GM19025 (cell line): Measurements from ENCODE around the gene RIT2.

Source experiments
- ATAC-seq: cut with Tn5 transposase; IDR thresholded peaks from one replicate; pipeline ENCODE4 v1.9.1; 2021; ENCODE audit warnings: mild to moderate bottlenecking, low read depth, moderate library complexity; ENCODE audit not compliant: unreplicated experiment

Gene RIT2

DNA sequence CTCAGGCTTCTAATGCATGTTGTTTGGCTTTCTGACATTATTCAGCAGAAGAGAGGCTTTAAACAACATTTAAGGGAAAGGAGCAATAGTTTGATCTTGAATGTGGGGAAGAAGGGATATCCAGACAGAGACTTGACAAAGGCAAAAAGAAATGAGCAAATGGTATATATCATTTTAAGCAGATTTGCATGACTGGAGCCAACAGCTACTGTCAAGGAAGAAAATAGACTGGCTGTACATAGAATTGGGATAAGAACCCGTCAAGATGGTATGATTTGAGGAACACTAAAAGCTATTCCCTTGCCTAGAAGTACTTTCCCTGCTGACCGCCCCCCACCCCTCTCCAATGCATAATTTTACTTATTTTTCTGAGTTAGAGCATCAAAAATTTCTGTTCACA lies 174.5 kb downstream of the RIT2 start:
- ATAC-seq: no peak

DNA sequence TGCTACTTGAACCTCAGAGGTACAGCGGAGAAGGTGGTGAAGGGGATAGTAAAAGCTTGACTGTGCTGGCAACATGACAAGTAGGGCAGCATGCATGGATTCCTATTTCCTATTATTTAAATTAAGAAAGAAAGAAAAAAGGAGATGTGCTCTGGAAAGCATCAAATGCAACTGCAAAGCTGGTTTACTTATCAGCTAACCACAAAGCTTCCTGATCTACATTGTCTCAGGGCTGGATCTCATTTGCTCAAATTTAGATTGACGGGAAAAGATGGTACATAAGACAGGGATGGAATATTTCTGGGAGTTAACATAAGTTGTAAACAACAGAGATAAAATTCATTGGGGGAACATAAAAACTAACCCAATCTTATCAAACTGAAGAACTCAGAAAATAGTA lies 178.0 kb downstream of the RIT2 start:
- no peak for ATAC-seq

DNA sequence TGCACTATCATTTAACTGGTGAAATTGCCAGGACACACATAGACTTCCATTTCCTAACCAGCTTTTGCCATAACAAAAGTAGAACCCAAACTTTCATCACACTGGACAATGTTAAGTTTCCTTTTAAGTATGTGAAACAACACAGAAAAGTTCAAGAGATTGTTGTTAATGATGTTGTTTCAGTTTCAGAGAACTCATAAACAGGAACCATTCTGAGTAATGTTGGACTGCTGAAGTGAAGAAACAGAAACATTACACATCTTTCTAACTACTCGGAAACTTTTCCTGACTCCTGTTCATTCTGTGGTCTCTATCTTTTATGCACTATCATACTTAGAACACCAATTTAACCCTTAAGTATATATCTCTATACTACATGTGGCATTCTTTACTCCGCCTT lies 179.2 kb downstream of the RIT2 start:
- ATAC-seq: peak; percentile 62

DNA sequence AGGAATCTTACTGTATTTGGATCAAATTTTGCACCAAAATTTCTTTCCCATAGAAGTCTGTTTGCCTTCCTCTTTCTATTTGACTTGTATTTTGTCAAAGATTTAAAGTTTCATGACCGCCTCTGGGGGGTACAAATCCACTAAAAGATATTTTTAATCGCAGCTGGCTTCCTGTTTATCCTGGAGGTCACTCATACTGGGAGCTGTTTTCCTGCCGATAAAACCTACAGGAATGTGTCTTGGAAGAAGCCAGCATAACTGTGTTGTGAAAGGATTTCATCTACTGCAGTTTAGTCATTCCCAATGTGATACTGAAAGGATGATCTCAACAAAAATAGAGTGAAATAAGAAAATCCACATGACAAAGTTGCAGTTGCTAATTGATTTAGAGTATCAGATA lies 184.0 kb downstream of the RIT2 start:
- no peak for ATAC-seq

DNA sequence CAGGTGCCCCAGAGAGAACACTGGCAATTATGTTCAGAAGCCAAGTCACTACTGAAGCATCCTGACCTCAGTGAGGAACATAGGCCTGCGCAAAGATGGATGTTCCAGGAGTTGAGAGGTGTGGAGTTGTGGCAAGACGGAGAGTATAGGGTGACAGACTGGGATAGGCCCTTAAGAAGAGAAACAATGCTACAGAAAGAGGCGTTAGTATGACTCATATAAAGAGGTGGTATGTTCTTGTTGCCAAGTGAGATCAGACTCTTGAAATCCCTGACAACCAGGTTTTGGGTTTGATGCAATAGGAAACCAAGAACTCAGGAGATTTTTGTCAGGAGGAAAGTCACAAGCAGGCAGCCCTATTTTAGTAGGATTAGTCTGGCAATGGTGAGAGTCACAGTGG lies 185.6 kb downstream of the RIT2 start:
- no peak for ATAC-seq

DNA sequence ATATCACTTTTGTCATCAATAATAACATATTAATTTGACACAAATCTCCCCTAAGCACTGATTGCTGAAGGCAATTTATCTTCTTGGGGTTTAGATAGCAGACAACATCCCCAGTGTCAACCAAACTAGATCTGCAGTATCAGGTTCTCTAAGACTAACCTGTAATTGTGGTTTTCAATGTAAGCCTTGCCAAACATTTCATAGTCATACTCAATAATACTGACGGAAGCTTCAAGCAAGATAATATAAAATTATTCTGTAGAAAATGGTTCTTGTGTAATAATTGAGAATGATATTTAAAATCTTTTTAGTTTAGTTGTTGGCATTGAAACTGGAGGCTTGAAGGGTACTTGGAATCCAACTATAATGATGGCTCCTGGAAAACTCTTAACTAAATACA lies 186.3 kb downstream of the RIT2 start:
- no peak for ATAC-seq

DNA sequence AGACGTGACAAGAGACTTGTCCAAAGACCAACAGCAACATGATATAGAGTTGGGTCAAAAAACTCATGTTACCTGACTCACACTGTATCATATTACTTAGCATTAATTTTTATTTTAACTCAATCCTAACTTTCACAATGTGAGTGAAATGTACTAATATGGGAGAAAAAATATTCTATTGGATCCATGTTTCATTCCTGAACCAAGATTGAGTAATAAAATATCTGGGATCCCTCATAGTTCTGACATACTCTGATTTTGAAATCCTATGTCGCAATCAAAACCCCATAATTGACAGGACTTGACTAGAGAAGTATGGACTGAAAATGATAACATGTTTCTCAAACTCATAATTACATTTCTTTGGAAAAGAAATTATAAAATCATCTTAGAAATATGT lies 190.4 kb downstream of the RIT2 start:
- no peak for ATAC-seq

DNA sequence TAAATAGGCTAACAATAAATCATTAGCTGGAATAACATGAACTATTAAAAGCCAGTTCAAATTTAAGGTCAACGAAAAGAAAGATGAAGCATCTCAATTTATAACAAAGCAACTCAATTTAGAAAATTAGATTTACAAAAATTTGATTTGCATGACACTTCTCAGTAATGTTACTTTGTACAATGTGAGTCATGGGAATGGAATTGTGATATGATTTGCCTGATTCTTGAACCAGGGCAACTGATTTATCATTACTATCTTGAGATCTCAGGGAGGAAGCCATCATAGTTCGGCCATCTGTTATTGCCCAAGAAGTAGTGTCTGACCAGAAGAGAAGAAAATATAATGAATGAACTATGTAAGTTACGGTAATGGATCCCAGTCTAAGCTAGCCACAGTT lies 193.1 kb downstream of the RIT2 start:
- no peak for ATAC-seq

DNA sequence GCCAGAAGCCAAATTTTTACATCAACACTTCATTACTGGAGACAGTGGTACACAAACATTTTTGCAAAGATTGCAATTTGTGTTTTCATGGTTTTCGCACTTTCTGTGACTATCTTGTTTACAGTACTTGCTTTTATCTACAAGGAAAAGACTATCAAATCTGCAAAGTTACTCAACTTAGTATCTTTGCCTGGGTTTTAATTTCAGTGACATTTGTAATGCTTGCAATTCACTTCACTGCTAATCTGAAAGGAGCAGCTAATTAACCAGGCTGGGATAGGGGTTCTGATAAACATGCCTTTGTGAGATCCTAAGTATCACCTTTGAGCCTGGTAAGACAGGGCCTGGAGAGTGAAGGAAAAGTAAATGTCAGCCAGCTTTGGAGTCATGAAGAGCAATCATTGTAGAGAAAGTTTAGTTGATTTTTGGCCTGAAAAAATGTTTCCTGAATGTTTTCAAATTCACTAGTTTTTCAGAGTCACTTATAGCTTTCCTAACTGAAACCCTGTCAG lies 194.2 kb downstream of the RIT2 start:
- ATAC-seq: no peak

DNA sequence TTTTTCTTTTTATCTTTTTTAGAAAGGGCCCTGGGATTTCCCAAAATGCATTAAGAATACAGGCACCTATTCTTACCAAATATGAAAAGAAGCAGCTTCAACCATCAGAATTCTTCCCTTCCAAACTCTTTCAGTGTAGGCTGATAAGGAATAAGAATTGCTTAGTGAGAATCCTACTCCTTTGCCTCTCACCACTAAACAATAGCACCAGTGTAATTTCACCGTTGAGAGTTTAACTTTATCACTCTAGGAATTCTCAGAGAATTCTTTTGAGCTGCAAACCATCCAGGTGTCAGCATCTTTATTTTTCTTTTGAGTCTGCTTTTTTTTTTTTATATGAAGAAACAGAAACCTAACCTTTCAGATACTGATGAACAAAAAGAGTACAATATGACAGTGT lies 194.9 kb downstream of the RIT2 start:
- ATAC-seq: no peak

DNA sequence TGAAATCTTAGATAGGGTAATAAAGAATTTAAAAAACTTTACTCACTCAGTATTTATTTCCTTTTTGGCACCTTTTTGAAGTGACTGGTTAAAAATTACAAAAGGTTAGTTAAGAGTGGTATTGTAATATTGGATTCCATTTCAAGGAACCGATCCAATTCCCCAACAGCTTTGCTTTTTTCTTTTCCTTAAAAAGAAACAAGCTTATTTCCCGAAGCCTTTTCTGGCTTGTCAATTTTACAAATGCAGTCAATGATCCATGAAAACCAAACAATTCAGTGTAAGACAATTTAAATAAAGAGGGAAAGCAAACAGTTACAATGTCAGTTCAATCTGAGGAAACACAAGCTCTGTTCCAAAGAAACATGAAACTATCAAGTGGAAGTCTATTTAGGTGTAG lies 200.2 kb downstream of the RIT2 start:
- no peak for ATAC-seq

DNA sequence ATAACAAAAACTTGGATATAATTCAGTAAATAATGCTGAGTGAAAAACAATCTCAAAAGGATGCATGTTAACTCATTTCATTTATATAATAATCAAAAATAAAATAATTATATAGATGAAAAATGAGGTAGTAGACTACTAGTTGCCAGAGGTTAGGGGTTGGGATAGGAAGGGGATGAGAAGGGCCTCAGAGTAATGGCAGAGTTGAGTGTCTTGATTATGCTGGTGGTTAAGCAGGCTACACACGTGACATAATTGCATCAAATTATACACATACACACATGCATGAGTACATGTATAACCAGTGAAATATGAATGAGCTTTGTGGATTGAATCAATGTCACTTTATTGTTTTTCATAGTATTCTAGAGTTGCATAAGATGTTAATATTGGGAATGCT lies 201.0 kb downstream of the RIT2 start:
- ATAC-seq: no peak

DNA sequence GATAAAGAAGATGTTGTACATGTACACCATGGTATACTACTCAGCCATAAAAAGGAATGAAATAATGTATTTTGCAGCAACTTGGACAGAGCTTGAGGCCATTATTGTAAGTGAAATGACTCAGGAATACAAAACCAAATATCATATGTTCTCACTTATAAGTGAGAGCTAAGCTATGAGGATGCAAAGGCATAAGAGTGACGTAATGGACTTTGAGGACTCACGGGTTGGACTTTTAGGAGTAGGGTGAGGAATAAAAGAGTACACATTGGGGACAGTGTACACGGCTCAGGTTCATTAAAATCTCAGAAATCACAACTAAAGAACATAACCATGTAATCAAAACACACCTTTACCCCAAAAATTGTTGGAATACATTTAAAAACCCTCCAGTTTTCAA lies 206.4 kb downstream of the RIT2 start:
- no peak for ATAC-seq

DNA sequence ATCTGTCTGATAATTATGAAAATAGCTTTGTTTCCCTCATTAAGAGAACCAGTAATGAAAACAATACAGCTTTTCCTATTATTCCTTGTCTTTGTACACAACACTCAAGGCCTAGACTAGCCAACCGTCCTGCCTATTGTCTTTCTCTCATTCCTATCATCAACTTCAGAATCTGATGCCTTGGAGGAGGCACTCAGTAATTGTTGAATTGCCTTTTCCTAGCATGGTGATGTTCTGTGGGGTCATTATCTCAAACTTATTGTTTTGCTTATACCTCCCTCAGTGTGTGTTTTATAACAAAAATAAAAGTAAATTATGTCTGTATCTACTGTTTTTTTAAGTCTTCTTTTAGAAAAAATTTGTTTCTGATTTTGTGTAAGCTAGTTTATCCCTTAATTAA lies 208.7 kb downstream of the RIT2 start:
- no peak for ATAC-seq

DNA sequence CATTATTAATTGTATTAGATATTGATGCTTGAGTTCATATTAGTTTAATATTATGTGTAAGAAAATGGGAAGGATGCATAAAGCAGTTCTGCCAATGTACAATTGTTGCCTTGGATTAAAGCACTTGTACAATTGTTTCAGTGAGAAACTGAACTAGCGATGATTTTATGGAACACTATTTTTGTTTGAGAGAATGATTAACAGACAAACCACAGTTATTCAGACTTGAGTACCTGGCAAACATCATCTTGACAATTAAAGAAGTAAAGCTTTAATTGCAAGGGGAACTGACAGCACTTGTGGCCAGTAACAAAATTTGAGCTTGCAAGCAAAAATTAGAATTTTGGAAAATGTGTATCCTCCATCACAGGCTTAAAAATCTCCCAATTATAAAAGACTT lies 214.3 kb downstream of the RIT2 start:
- no peak for ATAC-seq

DNA sequence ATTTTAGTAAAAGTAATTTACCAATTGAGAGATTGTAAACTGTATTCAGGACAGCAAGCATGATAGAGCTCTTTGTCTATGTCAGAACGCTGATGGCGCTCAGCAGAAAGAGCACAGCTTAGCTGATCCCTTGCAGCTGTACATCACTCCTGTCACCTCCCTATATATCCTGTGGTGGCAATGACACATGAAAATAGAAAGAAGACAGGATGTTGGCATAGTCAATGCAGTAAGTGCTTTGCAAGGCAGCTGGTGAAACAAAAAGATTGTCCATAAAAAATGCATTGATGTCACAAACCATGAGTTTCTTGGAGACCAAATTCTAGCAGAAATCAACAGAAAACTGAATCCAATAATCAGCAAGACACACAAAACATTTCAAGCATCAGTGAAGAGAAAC lies 221.5 kb downstream of the RIT2 start:
- no peak for ATAC-seq

DNA sequence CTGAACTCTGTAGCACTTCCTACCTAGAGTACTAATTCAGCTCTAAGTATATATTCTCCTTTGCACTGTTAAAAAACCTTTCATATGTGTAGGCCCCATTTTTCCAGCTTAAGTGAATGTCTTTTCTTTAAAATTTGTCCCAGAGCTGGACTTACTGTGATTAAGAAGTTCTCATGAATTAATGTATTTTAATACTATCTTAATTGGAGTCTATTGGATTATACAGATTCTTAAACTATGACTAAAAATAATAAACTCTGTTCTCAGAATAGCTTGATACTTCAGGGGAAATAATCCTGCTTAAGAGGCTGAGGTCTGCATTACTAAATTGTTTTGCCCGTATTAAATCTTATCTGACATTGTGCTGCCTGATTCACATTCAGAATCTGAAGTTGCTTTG lies 223.3 kb downstream of the RIT2 start:
- ATAC-seq: no peak

DNA sequence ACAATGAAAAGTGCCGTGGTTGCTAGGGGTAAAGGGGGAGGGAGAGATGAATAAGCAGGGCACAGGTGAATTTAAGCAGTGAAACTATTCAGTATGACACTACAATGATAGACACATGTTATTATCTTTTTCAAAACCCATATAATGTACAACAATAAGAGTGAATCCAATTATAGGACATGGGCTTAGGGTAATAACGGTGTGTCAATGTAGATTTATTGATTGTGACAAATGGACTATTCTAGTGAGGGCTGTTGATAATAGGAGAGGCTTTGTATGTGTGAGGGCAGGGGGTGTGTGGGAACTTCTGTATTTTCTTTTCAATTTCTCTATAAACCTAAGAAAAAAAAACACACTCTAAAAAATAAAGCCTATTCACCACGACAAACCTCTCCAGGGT lies 223.8 kb downstream of the RIT2 start:
- ATAC-seq: no peak

DNA sequence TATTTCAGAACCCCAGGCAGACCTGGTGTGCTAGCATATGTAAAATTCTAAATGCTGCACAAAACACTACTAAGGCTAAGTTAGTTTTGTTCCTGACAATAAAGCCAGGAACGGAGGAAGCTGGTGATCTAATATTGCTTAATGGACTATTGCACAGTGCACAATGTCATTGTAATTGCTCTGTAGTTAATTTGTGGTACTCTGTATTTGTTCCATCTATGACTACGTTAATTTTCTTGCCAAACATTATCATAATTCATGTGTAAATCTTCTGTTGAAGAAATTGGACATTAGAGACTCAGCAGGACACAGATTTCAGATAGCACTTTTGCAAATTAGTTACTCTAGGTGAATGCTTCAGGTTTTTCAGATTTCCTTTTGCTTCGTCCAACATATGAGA lies 232.3 kb downstream of the RIT2 start:
- no peak for ATAC-seq

DNA sequence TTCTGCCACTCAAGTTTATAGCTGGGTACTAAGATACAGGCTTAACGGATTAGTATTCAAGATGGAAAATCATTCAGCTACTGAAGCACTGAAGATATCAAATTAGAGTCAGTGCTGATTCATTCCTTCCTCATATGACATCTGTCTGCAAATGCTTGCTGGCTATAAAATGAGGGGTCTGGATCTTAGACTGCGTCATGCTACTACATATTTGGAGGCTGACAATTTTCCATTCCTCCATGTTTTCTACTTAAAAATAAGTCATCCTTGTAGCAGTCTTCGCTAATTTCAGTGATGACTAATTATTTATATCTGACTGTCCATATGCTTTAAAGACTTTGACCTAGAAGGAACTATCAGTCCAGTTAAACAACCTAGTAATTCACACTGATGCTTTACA lies 233.4 kb downstream of the RIT2 start:
- ATAC-seq: no peak

DNA sequence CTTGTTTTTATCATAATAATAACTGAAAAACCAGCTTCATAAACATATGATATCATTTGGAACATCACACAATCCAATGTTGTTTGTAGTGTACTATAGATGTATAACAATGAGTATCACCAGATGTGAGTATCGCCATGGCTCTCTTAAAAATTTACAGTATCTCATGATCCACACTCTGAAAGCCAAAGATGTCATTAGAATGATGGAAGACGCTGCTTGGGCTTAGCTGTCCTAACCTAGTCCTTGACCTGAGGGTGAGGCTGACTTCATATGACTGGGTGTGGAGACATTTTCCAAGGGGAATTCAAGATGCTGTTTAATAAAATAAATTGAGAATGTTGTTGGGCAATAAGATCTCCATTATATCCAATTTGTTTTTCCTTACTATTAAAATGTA lies 242.6 kb downstream of the RIT2 start:
- no peak for ATAC-seq

DNA sequence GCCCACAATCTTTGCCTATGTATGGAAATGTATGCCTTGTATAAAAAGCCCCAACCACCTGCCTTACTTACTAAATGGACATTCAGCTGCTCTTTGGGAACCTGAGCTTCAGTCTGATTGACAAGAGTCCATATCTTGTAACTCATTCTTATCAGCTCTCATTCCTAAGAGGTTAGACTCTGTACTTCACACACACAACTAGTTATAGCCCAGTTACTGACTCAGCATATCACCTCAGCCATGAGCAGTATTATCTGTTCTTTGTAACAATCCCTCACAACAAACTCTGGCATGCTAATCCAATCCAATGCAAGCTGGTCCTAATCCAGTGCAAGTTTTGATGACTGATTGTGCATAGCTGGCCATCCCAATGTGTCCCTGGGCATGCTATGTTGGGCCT lies 250.6 kb downstream of the RIT2 start:
- ATAC-seq: no peak

DNA sequence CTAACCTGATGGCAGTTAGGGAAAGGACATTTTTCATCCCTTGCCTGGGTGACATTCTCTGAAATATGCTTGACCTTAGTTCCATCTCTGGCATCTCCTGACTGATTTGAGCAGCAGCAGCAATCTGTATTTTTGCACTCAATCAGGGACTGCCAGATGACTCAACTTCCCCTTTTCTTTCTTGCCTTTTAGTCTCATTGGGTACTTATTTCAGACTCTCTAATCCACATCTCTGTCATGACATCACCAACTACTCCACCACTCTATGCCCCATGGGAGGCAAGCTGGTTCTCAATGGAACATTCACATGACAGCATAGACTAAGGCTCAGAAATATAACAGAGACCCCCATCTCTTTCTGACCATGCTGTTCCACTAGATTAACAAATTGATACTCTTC lies 254.2 kb downstream of the RIT2 start:
- ATAC-seq: no peak

DNA sequence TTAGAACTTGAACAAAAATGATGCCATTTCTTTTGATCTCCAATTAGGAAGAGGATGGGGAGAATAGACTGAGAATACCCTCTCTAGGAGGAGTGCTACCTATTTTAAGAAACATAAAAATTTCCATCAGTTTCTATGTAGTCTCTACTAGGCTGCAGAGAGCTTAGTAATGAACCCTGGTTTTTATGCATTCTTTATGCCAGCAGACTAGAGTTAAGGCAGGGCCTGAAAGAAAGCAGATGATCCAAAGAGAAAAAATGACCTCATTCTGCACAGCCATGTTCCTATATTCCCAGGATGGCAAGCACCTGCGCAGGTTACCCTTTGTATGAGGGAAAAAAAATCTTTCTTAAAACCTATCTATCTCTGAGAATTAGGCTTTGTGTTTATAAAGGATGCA lies 254.9 kb downstream of the RIT2 start:
- ATAC-seq: no peak
